GM19351 (cell line): ENCODE results near the gene ARHGAP32.

Experiments used
- ATAC-seq: cut with Tn5 transposase; IDR thresholded peaks from one replicate; pipeline ENCODE4 v1.9.1; 2021; ENCODE audit warnings: mild to moderate bottlenecking, moderate library complexity; ENCODE audit not compliant: unreplicated experiment

ARHGAP32 gene

DNA sequence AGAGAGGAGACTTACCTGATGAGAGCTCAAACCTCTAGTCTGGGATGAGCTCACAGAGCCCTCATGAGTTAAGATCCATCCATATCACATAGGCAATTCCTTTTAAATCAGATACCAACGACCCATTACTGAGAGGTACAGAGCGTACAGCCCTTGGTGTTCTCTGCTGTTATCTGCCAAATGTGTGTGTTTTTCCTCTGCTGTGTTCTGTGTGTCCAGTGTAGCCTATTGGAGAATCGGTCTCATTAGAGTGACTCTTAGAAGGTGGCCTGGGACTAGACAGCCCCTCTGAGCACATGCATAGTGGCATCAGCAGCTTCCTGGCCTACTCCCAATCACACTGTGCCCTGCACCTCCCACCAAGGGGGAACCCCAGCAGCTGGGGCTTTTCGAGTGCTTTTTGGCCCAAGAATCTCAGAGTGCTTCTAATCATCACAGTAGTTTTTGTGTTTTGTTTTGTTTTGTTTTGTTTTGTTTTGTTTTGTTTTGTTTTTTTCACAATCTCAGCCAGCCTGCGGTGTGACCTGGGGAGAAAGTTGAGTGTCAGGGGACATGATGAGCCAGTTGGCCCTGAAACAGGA lies 274.9 kb downstream of the ARHGAP32 start:
- ATAC-seq: peak; percentile 47

DNA sequence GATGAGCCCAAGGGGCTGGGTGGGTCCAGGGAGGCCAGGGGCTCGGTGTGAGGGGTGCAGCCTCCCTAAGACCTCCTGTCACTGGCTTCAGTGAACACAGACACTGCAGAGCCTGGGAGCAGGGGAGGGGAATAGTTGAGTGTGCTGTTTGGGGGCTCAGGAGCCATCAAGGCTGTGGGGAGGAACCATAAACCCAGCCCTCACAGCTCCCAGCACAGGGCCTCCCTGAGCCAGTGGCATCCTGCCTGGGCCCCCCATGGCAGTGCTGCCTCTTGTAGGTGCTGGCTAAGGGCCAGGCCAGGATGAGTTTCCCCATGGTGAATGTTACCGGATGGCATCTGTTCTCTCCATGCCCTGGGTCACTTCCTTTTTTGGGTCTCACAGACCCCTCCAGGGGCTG lies 275.4 kb downstream of the ARHGAP32 start:
- ATAC-seq: no peak

DNA sequence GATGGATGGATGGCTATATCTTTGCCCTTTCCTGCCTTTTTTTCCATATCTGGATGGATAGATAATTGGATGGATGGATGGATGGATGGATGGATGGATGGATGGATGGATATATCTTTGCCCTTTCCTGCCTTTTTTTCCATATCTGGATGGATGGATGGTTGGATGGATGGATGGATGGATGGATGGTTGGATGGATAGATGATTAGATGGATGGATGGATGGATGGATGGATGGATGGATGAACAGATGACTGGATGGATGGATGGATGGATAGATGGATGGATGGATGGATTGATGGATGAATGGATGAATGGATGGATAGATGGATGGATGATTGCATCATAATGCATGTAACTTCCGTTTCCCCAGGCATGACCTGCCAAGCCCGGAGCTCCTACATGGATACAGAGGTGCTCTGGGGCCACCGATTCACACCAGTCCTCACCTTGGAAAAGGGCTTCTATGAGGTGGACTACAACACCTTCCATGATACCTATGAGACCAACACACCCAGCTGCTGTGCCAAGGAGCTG lies 276.0 kb downstream of the ARHGAP32 start:
- ATAC-seq: no peak

DNA sequence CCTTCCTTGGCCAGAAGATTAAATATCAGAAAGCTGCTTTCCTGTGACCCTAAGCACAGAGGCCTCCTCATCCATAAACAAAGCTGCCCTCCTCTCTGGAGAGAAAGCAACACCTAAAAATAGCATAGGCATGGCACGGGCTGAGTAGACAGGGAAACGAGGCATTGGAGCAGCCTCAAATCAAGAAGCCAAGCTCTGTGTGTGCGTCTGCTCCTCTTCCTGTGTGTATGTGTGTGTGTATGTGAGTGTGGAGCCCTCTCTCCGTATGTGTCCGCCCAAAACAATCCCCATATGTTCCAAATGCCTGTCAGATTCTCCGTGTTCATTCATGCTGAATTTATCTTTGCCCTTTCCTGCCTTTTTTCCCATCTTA lies 277.0 kb downstream of the ARHGAP32 start:
- ATAC-seq: no peak
